Mononuclear cell (primary cell): ENCODE data around the gene ZSWIM3. TPM values are rescaled to one million over a fixed set of nuclear protein-coding genes. Genes with fewer than 3 reads are reported as not detected.
"Not testable (repeated sequence)": the region's sequence is repeated elsewhere in the genome, so short reads cannot be mapped to it uniquely, and the experiment has no call there.

Experiments used
- H3K27me3 ChIP-seq: 2 replicates; pipeline ENCODE4 v1.6.0; 2011; ENCODE audit warnings: low read length, control low read depth; ENCODE audit not compliant: insufficient read depth
- H3K4me1 ChIP-seq: 2 replicates; pipeline ENCODE4 v1.5.1; 2011; ENCODE audit warnings: mild to moderate bottlenecking, low read length, control low read depth; ENCODE audit not compliant: insufficient read depth
- H3K4me3 ChIP-seq: 2 replicates; pipeline ENCODE4 v1.5.1; 2011; ENCODE audit warnings: mild to moderate bottlenecking, low read length, moderate library complexity
- H3K9me3 ChIP-seq: 2 replicates; pipeline ENCODE4 v1.5.1; 2011; ENCODE audit warnings: low read depth, mild to moderate bottlenecking, control low read depth, low read length
- total RNA-seq: library from RNA; depleted of rRNA; stranded (reverse); fragments of >200 nt; gene quantifications from one replicate; pipeline ENCODE4 v1.2.3, GENCODE V29; 2012

Gene ZSWIM3
- total RNA-seq, 1 donor: 0.63 TPM

DNA sequence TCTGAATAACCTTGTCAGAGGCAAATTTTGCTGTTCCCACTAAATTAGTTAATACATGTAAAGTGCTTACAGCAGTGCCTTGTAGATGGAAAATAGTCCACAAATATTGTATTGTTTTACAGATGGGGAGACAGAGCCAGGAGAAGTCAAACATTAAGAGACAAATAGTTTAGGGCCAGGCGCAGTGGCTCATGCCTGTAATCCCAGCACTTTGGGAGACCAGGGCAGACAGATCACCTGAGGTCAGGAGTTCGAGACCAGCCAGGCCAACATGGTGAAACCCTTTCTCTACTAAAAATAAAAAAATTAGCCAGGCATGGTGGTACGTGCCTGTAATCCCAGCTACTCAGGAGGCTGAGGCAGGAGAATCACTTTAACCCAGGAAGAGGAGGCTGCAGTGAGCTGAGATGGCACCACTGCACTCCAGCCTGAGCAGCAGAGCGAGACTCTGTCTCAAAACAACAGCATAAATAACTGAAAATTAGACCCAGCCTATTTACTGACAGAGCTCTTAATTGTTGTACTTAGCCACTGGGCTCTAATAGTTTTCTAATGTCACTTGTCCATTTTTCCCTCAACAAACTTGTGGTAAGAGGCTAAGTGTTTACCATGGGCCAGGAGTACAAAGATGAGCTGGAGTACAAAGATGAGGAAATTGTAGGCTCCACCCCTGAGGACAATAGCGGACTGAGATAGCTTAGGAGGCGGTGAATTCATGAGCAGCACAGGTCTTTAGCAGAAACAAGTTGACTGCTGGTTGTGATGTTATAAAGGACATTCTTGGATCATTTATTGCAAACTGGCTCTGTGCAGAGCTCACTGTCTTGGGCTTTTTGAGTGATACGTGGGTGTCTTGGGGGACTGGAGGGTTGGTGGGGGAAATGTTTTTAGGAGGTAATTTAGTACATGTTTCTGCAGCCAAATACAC lies 6.4 kb downstream of the ZSWIM3 start:
- Histone ChIP-seq H3K4me1 (no peaks in the 10 kb centered on the region), H3K27me3 (no peaks in the 10 kb centered on the region), H3K9me3 (no peaks in the 10 kb centered on the region), H3K4me3 (no peak overlapping the region)

GRCh38 chr20:45866454-45866853 lies 9.0 kb downstream of the ZSWIM3 start:
- Histone ChIP-seq H3K4me3 (no peak overlapping the region), H3K27me3 (no peaks in the 10 kb centered on the region), H3K4me1 (no peaks in the 10 kb centered on the region), H3K9me3 (no peaks in the 10 kb centered on the region)

GRCh38 chr20:45867136-45867818 lies 9.9 kb downstream of the ZSWIM3 start:
- no peaks in the 10 kb centered on the region for H3K4me1 ChIP-seq
- H3K9me3 ChIP-seq: no peaks in the 10 kb centered on the region
- H3K4me3 ChIP-seq: no peak overlapping the region
- H3K27me3 ChIP-seq: no peaks in the 10 kb centered on the region

- H3K27me3 ChIP-seq: no peaks in the 10 kb centered on the region
- H3K4me3 ChIP-seq: no peak overlapping the region
- H3K9me3 ChIP-seq: no peaks in the 10 kb centered on the region
- no peaks in the 10 kb centered on the region for H3K4me1 ChIP-seq
These were observed 10.4 kb downstream of the ZSWIM3 start for GRCh38 chr20:45867819-45868176.

- no peaks in the 10 kb centered on the region for H3K9me3 ChIP-seq
- no peaks in the 10 kb centered on the region for H3K4me1 ChIP-seq
- H3K4me3 ChIP-seq: no peak overlapping the region
- H3K27me3 ChIP-seq: no peaks in the 10 kb centered on the region
These were observed 15.2 kb downstream of the ZSWIM3 start for GRCh38 chr20:45872626-45873025.

DNA sequence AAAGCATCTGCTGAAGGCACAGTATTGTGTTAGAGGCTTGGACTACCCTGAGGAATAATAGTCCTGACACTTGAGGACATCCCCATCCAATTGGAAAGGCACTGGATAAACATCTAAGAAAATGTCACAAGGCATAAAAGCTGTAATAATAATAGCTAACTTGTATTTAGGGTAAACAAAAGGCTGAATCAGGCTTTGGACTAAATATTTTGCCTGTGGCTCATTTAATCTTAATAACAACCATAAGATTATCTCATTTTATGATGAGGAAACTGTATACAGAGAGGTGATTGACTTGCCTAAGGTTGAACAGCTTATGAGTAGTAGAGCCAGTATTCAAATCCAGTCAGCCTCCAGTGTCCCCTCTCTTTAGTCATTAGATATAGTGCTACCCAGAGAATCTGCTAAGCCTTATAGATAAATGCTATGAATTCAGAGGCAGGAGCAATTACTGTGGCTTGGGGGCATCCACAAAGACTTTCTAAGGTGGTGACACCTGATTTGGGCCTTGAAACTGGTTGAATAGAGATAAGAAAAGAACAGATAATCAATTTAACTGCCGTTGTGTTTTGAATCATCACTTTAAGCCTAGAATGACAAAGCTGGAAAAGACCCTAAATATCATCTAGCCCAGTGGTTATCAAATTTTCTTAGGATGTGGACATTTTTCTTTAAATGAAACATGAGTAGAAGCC lies 16.1 kb downstream of the ZSWIM3 start:
- Histone ChIP-seq H3K4me3 (no peak overlapping the region), H3K27me3 (no peaks in the 10 kb centered on the region)

GRCh38 chr20:45874104-45874481 lies 16.7 kb downstream of the ZSWIM3 start:
- not testable (repeated sequence) for H3K27me3 ChIP-seq, H3K4me1 ChIP-seq, H3K9me3 ChIP-seq, H3K4me3 ChIP-seq

More for the DNA sequence above, 16.1 kb downstream of the ZSWIM3 start:
- H3K9me3 ChIP-seq: no peaks in the 10 kb centered on the region
- H3K4me1 ChIP-seq: no peaks in the 10 kb centered on the region

- no peaks in the 10 kb centered on the region for H3K4me1 ChIP-seq
- H3K9me3 ChIP-seq: no peaks in the 10 kb centered on the region
- H3K27me3 ChIP-seq: no peaks in the 10 kb centered on the region
- H3K4me3 ChIP-seq: no peak overlapping the region
These were observed 17.2 kb downstream of the ZSWIM3 start for GRCh38 chr20:45874576-45874975.

DNA sequence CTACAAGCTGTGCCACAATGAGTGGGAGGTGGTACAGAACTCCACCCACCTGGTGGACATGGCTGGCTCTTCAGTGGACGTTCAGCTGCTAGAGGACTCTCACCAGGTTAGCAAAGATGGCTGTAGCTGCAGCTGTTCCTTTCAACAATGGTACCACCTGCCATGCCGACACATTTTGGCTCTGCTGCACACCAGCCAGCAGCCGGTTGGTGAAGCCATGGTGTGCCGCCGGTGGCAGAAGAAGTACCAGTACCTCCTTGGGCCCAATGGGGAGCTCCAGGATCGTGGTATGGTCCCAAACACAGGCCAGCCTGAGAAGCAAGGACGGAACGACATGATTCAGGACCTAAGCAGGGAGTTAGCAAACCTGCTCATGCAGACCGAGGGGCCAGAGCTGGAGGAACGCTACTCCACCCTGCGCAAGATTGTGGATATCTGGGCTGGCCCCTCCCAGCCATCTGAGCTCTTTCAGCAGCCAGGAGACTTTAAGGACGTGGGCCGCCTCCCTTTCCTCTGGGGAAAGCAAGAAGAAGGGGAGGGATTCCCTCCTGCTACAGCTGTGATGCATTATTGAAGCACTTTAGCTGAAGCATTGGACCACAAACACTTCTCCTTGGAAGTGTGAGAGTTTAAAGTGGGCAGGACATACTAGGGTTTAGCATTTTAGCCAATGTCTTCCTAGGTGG lies 20.8 kb downstream of the ZSWIM3 start:
- H3K4me3 ChIP-seq: no peak overlapping the region
- H3K27me3 ChIP-seq: no peaks in the 10 kb centered on the region
- H3K9me3 ChIP-seq: no peaks in the 10 kb centered on the region
- H3K4me1 ChIP-seq: peaks cover 17% of the 10 kb centered on the region

GRCh38 chr20:45880988-45881788 lies 23.8 kb downstream of the ZSWIM3 start, which contains the start of gene ZSWIM1:
Gene ZSWIM1 (plus strand): TSS chr20:45881227. CDS start chr20:45882593, 1,366 bp downstream.
- Histone ChIP-seq H3K4me3 (peak within 1 kb of the TSS; percentile 64), H3K4me1 (peaks cover 38% of the 10 kb centered on the region), H3K27me3 (no peaks in the 10 kb centered on the region), H3K9me3 (no peaks in the 10 kb centered on the region)

DNA sequence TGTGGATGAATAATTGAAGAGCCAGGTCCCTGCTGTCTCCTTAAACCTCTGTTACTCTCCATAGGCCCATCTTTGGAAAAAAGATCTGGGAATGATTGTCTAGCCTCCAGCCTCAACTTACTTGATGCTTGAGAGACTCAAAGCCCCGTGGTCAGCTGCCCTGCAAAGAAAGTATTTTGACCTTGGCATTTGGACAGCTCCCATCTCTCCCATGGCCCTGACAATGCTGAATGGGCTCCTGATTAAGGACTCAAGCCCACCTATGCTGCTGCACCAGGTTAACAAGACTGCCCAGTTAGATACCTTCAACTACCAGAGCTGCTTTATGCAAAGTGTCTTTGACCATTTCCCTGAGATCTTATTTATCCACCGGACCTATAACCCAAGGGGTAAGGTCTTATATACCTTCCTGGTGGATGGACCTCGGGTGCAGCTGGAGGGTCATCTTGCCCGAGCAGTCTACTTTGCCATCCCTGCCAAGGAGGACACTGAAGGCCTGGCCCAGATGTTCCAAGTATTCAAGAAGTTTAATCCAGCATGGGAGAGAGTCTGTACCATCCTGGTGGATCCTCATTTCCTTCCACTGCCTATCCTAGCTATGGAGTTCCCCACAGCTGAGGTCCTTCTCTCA lies 25.2 kb downstream of the ZSWIM3 start:
- Histone ChIP-seq H3K27me3 (no peaks in the 10 kb centered on the region), H3K9me3 (no peaks in the 10 kb centered on the region), H3K4me3 (no peak overlapping the region)

GRCh38 chr20:45883100-45883469 lies 25.7 kb downstream of the ZSWIM3 start:
- H3K4me1 ChIP-seq: peaks cover 38% of the 10 kb centered on the region
- no peak overlapping the region for H3K4me3 ChIP-seq
- H3K27me3 ChIP-seq: no peaks in the 10 kb centered on the region
- H3K9me3 ChIP-seq: no peaks in the 10 kb centered on the region

More for the DNA sequence above, 25.2 kb downstream of the ZSWIM3 start:
- H3K4me1 ChIP-seq: peaks cover 38% of the 10 kb centered on the region

- no peaks in the 10 kb centered on the region for H3K27me3 ChIP-seq
- peaks cover 40% of the 10 kb centered on the region for H3K4me1 ChIP-seq
- no peaks in the 10 kb centered on the region for H3K9me3 ChIP-seq
- no peak overlapping the region for H3K4me3 ChIP-seq
These were observed 29.4 kb downstream of the ZSWIM3 start for GRCh38 chr20:45886590-45887345.
